ENCODE measurements around the gene RDH5. TPM values are rescaled to one million over a fixed set of nuclear protein-coding genes. Genes with fewer than 3 reads are reported as not detected.
A peak's percentile ranks its signal among the peaks of the same experiment; 100 is the strongest.

RDH5 gene
- total and polyA plus RNA-seq, 2 donors from 2014 or later: 11.1 to 30.2 TPM

DNA sequence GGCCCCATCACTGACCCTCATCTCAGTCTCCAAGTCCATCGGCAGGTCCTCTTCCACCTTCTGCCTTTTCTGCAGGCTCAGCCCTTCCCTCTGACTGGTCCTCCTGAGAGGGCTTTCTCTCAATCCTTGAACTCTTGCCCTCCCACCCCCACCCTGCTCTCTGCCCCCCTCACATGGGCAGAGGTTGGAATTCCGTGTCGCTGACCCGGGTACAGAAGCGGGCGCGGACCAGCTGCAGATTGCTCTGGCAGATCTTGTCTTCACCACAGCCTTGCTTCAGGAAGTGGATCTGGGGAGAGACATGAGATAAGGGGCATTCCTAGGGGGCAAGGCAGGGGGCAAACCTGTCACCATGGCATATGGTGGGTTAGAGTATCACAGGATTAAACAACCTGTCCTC lies 24.8 kb upstream of the RDH5 start:
- intact Hi-C loops (cut with DNase I): no loop called here
- no peak overlapping the region for H3K27ac ChIP-seq (ENCODE audit: low read depth in 2 of 2, low read length in 2 of 2)
- no peak overlapping the region for H3K9ac ChIP-seq (ENCODE audit: low read length in 3 of 3)
- TF ChIP-seq, protein P1, sequence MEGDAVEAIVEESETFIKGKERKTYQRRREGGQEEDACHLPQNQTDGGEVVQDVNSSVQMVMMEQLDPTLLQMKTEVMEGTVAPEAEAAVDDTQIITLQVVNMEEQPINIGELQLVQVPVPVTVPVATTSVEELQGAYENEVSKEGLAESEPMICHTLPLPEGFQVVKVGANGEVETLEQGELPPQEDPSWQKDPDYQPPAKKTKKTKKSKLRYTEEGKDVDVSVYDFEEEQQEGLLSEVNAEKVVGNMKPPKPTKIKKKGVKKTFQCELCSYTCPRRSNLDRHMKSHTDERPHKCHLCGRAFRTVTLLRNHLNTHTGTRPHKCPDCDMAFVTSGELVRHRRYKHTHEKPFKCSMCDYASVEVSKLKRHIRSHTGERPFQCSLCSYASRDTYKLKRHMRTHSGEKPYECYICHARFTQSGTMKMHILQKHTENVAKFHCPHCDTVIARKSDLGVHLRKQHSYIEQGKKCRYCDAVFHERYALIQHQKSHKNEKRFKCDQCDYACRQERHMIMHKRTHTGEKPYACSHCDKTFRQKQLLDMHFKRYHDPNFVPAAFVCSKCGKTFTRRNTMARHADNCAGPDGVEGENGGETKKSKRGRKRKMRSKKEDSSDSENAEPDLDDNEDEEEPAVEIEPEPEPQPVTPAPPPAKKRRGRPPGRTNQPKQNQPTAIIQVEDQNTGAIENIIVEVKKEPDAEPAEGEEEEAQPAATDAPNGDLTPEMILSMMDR (IDR thresholded peaks at IDR 0.05; ENCODE audit: borderline replicate concordance, extremely low read depth, insufficient read depth): no peak
- H3K36me3 ChIP-seq (ENCODE audit: control insufficient read depth in 2 of 3, insufficient read depth in 3 of 3, low read length in 3 of 3): no peaks in the 10 kb centered on the region
- no peak for FAIRE-seq
- DNase-seq: peak in 1 of 5 donors; percentile 19
- H3K9me3 ChIP-seq (ENCODE audit: control insufficient read depth in 2 of 3, insufficient read depth in 1 of 3, low read length in 3 of 3): no peaks in the 10 kb centered on the region
- no peak overlapping the region for H3K4me3 ChIP-seq (ENCODE audit: low read length in 3 of 3)
- no peaks in the 10 kb centered on the region for H3K27me3 ChIP-seq (ENCODE audit: control insufficient read depth, insufficient read depth, low read length)
- no peaks in the 10 kb centered on the region for H3K4me1 ChIP-seq (ENCODE audit: control insufficient read depth in 2 of 3, insufficient read depth in 2 of 3, low read depth in 1 of 3, low read length in 3 of 3)

DNA sequence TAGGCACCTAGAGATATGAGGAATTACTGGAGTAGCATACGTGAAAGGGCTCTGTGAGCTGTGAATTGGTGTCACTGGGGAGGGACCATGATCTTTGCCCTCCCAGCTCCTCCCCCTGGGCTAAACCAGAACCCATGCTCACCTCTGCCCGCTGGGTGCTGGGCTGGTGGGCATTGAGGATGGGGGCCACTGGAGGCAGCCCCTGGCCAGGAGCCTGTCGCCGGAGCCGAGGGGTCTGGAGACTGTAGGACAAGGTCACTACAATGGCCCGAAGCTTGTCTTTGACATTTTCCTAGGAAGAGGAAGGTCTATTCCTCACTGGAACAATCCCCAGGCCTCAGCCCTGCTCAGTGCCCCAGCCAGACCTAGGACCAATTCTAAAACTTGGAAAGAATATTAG lies 24.1 kb upstream of the RDH5 start:
- DNase-seq: peak in 1 of 5 donors; percentile 9
- Histone ChIP-seq H3K4me1 (ENCODE audit: control insufficient read depth in 2 of 3, insufficient read depth in 2 of 3, low read depth in 1 of 3, low read length in 3 of 3) (no peaks in the 10 kb centered on the region), H3K9ac (ENCODE audit: low read length in 3 of 3) (no peak overlapping the region), H3K27me3 (ENCODE audit: control insufficient read depth, insufficient read depth, low read length) (no peaks in the 10 kb centered on the region), H3K27ac (ENCODE audit: low read depth in 2 of 2, low read length in 2 of 2) (no peak overlapping the region), H3K36me3 (ENCODE audit: control insufficient read depth in 2 of 3, insufficient read depth in 3 of 3, low read length in 3 of 3) (no peaks in the 10 kb centered on the region), H3K9me3 (ENCODE audit: control insufficient read depth in 2 of 3, insufficient read depth in 1 of 3, low read length in 3 of 3) (no peaks in the 10 kb centered on the region), H3K4me3 (ENCODE audit: low read length in 3 of 3) (no peak overlapping the region)
- TF ChIP-seq, protein P1 (IDR thresholded peaks at IDR 0.05; ENCODE audit: borderline replicate concordance, extremely low read depth, insufficient read depth): no peak
- no peak for FAIRE-seq
- intact Hi-C loops (cut with DNase I): no loop called here

DNA sequence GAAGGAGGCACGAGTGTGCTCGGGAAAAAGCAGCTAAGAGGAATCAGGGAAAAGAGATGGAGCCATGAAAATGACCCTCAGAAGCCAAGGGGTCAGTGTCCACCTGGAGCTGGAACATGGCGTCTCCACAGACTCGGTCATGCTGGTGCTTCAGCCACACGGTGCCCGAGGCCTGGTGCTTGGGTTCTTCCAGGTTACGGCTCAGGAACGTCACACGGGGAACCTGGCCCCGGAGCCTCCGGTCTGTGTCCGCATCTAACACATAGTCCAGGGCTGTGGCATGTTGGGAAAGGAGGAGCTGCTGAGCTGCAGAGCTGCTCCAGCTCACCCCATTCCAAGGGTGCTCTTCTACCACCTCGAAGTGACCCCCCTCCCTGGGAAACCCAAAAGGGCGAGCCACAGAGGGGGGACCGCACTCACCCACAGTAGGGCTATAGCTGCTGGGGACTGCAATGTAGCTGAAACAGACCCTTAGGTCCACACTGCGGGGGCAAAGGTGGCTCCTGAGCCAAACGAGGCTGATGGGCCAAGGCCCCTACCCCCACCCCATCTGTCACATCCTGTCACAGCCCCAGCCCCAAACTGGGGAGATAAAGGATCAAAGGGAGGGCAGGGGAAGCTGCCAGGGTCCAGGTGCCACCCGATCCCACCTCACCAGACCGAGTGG lies 23.3 kb upstream of the RDH5 start:
- intact Hi-C loops (cut with DNase I): no loop called here
- Histone ChIP-seq H3K36me3 (ENCODE audit: control insufficient read depth in 2 of 3, insufficient read depth in 3 of 3, low read length in 3 of 3) (no peaks in the 10 kb centered on the region), H3K27me3 (ENCODE audit: control insufficient read depth, insufficient read depth, low read length) (no peaks in the 10 kb centered on the region), H3K27ac (ENCODE audit: low read depth in 2 of 2, low read length in 2 of 2) (no peak overlapping the region), H3K9ac (ENCODE audit: low read length in 3 of 3) (no peak overlapping the region), H3K4me1 (ENCODE audit: control insufficient read depth in 2 of 3, insufficient read depth in 2 of 3, low read depth in 1 of 3, low read length in 3 of 3) (no peaks in the 10 kb centered on the region), H3K9me3 (ENCODE audit: control insufficient read depth in 2 of 3, insufficient read depth in 1 of 3, low read length in 3 of 3) (no peaks in the 10 kb centered on the region), H3K4me3 (ENCODE audit: low read length in 3 of 3) (no peak overlapping the region)
- FAIRE-seq (no peak), DNase-seq (peak in 1 of 5 donors; percentile 25)
- TF ChIP-seq, protein P1 (IDR thresholded peaks at IDR 0.05; ENCODE audit: borderline replicate concordance, extremely low read depth, insufficient read depth): no peak

DNA sequence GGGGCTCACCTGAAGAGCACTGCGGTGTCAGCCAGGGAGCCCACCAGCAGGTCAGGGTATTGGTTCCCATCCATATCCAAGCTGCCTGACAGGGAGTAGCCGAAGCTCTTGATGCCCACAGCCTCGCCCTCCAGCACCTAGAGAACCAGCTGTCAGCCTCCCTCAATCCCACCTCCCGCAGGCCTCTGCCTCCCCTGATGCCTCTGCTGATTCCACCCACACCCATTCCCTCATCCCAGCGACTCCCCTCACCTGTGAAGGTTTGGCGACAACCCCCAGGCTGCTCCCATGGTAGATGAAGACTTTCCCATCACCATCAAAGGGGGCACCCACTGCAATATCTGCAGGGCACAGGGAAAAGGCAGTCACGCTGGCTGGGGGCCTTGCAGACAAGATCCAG lies 22.5 kb upstream of the RDH5 start:
- Histone ChIP-seq H3K27me3 (ENCODE audit: control insufficient read depth, insufficient read depth, low read length) (no peaks in the 10 kb centered on the region), H3K36me3 (ENCODE audit: control insufficient read depth in 2 of 3, insufficient read depth in 3 of 3, low read length in 3 of 3) (no peaks in the 10 kb centered on the region), H3K4me1 (ENCODE audit: control insufficient read depth in 2 of 3, insufficient read depth in 2 of 3, low read depth in 1 of 3, low read length in 3 of 3) (peaks cover 0 to 1% (median 0%) of the 10 kb centered on the region in 3 donors), H3K4me3 (ENCODE audit: low read length in 3 of 3) (no peak overlapping the region), H3K27ac (ENCODE audit: low read depth in 2 of 2, low read length in 2 of 2) (no peak overlapping the region), H3K9me3 (ENCODE audit: control insufficient read depth in 2 of 3, insufficient read depth in 1 of 3, low read length in 3 of 3) (no peaks in the 10 kb centered on the region), H3K9ac (ENCODE audit: low read length in 3 of 3) (no peak overlapping the region)
- peak in 1 of 5 donors; percentile 24 for DNase-seq
- FAIRE-seq: no peak
- TF ChIP-seq, protein P1 (IDR thresholded peaks at IDR 0.05; ENCODE audit: borderline replicate concordance, extremely low read depth, insufficient read depth): no peak
- intact Hi-C loops (cut with DNase I): no loop called here

Measured in kidney (tissue), 14 donors.